GM12864 (cell line): ENCODE data around the gene EDN3.

Experiments used
- DNase-seq: peaks from one replicate; pipeline ENCODE4 v3.0.0-alpha.2; 2011; ENCODE audit warnings: low read depth
- H3K4me3 ChIP-seq: 2 replicates; pipeline ENCODE4 v1.5.1; 2011; ENCODE audit warnings: mild to moderate bottlenecking, low read depth, low read length, control low read depth
- CTCF ChIP-seq: IDR thresholded peaks from 2 replicates; pipeline ENCODE4 v1.5.1; 2011; ENCODE audit warnings: low read depth, mild to moderate bottlenecking, moderate library complexity, low read length, control low read depth, inconsistent platforms; ENCODE audit errors: missing control alignments

Gene EDN3

GRCh38 chr20:59318803-59319202 is 18.4 kb downstream of the EDN3 start:
- H3K4me3 ChIP-seq: no peak overlapping the region
- no peak for DNase-seq
- TF ChIP-seq CTCF: no peak

DNA sequence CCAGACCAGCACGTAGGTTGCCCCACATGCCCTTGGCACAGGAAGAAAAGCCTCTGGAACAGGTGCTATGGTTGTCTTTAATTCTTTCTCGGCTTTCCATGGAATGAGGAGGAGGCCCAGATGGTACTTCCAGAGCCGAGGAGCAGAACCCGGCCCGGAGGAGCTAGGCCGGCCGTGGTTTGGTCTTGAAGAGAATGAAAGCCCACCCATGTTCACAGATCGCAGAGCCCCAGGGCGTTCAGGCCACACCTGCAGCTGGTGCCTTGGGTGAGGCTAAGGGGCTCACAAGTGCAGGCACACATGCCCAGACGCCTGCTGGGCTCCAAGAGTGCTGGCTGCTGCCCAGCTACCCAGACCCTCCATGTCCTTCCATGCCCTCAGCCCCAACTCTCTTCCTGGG is 20.0 kb downstream of the EDN3 start:
- TF ChIP-seq CTCF: no peak

DNA sequence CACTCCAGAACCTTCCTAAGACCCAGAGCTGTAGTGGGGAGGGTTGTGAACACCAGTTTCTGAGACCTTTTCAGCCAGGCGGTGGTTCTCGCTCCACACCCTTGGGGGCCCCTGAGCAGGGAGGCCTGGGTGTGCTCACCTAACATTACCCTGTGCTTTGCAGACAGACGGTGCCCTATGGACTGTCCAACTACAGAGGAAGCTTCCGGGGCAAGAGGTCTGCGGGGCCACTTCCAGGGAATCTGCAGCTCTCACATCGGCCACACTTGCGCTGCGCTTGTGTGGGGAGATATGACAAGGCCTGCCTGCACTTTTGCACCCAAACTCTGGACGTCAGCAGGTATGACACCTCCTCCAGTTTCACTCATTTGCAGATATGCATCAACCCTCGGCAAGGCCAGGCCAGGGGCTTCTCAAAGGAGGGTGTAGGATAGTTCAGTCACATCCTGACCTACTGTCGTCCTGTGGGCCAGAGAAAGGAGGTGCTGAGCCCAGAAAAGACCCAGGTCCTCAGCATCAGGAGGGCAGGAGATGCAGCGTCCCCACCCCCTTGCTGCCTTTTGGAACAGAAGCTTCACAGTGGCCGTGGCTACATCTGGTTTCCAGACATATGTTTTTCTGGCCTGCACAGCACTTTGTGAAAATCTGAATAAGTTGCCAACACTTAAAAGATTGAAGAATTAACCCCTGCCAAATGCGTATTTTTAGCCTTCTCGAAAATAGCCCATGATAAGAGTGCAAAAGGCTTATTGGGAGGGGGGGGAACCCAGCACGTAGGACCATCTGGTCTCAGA is 20.6 kb downstream of the EDN3 start:
- DNase-seq: no peak
- H3K4me3 ChIP-seq: no peak overlapping the region
- no peak for TF ChIP-seq CTCF

More for the DNA sequence above, 20.0 kb downstream of the EDN3 start:
- DNase-seq: no peak
- H3K4me3 ChIP-seq: no peak overlapping the region

DNA sequence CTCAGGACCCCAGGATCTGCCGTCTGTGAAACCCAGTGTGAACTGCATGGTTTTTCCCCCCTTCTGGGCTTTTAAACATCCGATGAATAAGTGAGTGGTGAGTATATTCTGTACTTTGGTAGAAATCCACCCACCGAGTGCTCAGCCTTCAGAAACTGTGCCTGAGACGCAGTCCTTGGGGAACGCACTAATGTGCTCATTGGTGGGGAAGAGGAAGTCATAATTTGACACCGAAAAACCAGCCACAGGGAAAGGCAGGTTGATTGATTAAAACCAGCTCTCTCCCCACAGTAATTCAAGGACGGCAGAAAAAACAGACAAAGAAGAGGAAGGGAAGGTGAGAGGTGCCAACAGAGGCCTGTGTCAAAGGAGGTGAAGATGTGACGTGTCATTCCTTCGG is 21.7 kb downstream of the EDN3 start:
- no peak overlapping the region for H3K4me3 ChIP-seq
- TF ChIP-seq CTCF: no peak
- DNase-seq: no peak

GRCh38 chr20:59322585-59323454 is 22.4 kb downstream of the EDN3 start:
- H3K4me3 ChIP-seq: no peak overlapping the region
- no peak for TF ChIP-seq CTCF
- DNase-seq: no peak

DNA sequence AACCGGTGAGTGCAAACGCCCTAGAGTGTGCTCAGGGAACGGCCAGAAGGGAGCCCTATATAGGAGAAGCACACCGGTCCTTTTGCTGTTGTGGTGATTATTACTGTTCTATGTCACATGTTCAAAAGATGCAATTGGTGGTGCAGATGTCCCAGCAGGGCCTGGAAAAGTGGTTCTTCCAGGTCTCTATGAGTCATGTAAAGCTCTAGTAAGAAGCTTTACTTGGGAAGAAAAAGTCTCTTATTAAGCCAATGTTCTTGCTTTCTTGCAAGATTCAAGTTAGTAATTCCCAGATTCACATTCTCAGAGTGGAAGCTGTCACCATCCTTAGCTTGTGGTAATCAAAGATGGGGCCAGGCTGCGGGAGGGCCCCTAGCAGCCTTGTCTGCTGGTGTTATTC is 23.3 kb downstream of the EDN3 start:
- DNase-seq: no peak
- TF ChIP-seq CTCF: no peak

More for the DNA sequence above, 23.3 kb downstream of the EDN3 start:
- no peak overlapping the region for H3K4me3 ChIP-seq
